Tibial nerve (tissue), 3 donors: Measurements from ENCODE around the gene OTUD6A.

ENCODE experiments used
- POLR2A ChIP-seq, 2 donors: fragments of 450-650 bp; IDR thresholded peaks; one replicate each; pipeline ENCODE4 v1.6.1; 2017; ENCODE audit warnings: antibody characterized with exemption in 2 of 2, mild to moderate bottlenecking in 2 of 2, moderate library complexity in 2 of 2
- TF ChIP-seq, protein P1 (sequence below), 5 experiments: fragments of 200-600 bp in 3 of 5; fragments of 450-650 bp in 2 of 5; sonication (generic) in 3 of 5; IDR thresholded peaks; one replicate each; pipeline ENCODE4 v1.5.1; 2016 to 2019; ENCODE audit warnings: antibody characterized with exemption in 5 of 5, mild to moderate bottlenecking in 3 of 5, moderate library complexity in 2 of 5

- TF ChIP-seq, protein P1, sequence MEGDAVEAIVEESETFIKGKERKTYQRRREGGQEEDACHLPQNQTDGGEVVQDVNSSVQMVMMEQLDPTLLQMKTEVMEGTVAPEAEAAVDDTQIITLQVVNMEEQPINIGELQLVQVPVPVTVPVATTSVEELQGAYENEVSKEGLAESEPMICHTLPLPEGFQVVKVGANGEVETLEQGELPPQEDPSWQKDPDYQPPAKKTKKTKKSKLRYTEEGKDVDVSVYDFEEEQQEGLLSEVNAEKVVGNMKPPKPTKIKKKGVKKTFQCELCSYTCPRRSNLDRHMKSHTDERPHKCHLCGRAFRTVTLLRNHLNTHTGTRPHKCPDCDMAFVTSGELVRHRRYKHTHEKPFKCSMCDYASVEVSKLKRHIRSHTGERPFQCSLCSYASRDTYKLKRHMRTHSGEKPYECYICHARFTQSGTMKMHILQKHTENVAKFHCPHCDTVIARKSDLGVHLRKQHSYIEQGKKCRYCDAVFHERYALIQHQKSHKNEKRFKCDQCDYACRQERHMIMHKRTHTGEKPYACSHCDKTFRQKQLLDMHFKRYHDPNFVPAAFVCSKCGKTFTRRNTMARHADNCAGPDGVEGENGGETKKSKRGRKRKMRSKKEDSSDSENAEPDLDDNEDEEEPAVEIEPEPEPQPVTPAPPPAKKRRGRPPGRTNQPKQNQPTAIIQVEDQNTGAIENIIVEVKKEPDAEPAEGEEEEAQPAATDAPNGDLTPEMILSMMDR (IDR thresholded peaks at IDR 0.05), result no peak
- TF ChIP-seq POLR2A (IDR thresholded peaks at IDR 0.05), result no peak
Observed at GRCh38 chrX:70049925-70050324, 12.3 kb upstream of the OTUD6A start, which contains the start of gene AWAT2.
